Mucosa of gallbladder (tissue), 1 donor: ENCODE measurements around the gene TCF4. TPM values are rescaled to one million over a fixed set of nuclear protein-coding genes. Genes with fewer than 3 reads are reported as not detected.

Experiments used
- DNase-seq: peaks from one replicate; pipeline ENCODE4 v3.0.0-alpha.2; 2020; ENCODE audit warnings: low spot score
- total RNA-seq: library from RNA; stranded (reverse); gene quantifications from one replicate; pipeline ENCODE4 v1.2.1, GENCODE V29; 2021
- donor health status: DM: no; HTN: no; CAD: no.

TCF4 gene
- total RNA-seq, 1 donor from 2014 or later, result 44.5 TPM

GRCh38 chr18:55239740-55240139 lies 348.3 kb downstream of the TCF4 start:
- DNase-seq, result no peak

GRCh38 chr18:55237660-55238059 lies 350.3 kb downstream of the TCF4 start:
- DNase-seq, result no peak

- no peak for DNase-seq
These were observed 351.7 kb downstream of the TCF4 start for GRCh38 chr18:55236150-55236931.

- DNase-seq, result no peak
These were observed 352.9 kb downstream of the TCF4 start for GRCh38 chr18:55235094-55235461.

GRCh38 chr18:55234366-55235093 lies 353.5 kb downstream of the TCF4 start:
- DNase-seq, result peak; percentile 80

- no peak for DNase-seq
These were observed 354.1 kb downstream of the TCF4 start for GRCh38 chr18:55233857-55234256.

- no peak for DNase-seq
These were observed 355.5 kb downstream of the TCF4 start for GRCh38 chr18:55232506-55232905.

- no peak for DNase-seq
These were observed 358.3 kb downstream of the TCF4 start for GRCh38 chr18:55229682-55230081.

- DNase-seq, result no peak
These were observed 359.3 kb downstream of the TCF4 start for GRCh38 chr18:55228707-55229106.

- DNase-seq, result no peak
These were observed 359.8 kb downstream of the TCF4 start for GRCh38 chr18:55228191-55228590.

- no peak for DNase-seq
These were observed 360.2 kb downstream of the TCF4 start for GRCh38 chr18:55227771-55228170.

- DNase-seq, result no peak
These were observed 361.9 kb downstream of the TCF4 start for GRCh38 chr18:55226044-55226443.

- no peak for DNase-seq
These were observed 363.8 kb downstream of the TCF4 start for GRCh38 chr18:55224086-55224625.

- no peak for DNase-seq
These were observed 366.4 kb downstream of the TCF4 start for GRCh38 chr18:55221622-55222021.

- DNase-seq, result no peak
These were observed 367.5 kb downstream of the TCF4 start for GRCh38 chr18:55220523-55220922.

- DNase-seq, result no peak
These were observed 368.2 kb downstream of the TCF4 start for GRCh38 chr18:55219823-55220222.

- DNase-seq, result no peak
These were observed 368.9 kb downstream of the TCF4 start for GRCh38 chr18:55219059-55219458.

- no peak for DNase-seq
These were observed 373.0 kb downstream of the TCF4 start for GRCh38 chr18:55214969-55215368.

- no peak for DNase-seq
These were observed 373.5 kb downstream of the TCF4 start for GRCh38 chr18:55214534-55214933.

GRCh38 chr18:55213586-55213985 lies 374.4 kb downstream of the TCF4 start:
- DNase-seq, result no peak

GRCh38 chr18:55206927-55207326 lies 381.1 kb downstream of the TCF4 start:
- no peak for DNase-seq

- no peak for DNase-seq
These were observed 385.6 kb downstream of the TCF4 start for GRCh38 chr18:55202232-55202917.
